ENCODE results near the gene SPOCK3. TPM values are rescaled to one million over a fixed set of nuclear protein-coding genes. Genes with fewer than 3 reads are reported as not detected.

SPOCK3 gene
- total and polyA plus RNA-seq, 2 experiments from 2014 or later: 1.6 to 4.1 TPM

GRCh38 chr4:166823848-166824247 is 410.4 kb downstream of the SPOCK3 start:
- Histone ChIP-seq H3K36me3 (ENCODE audit: insufficient read depth) (no peaks in the 10 kb centered on the region), H4K20me1 (replicated peaks; ENCODE audit: insufficient read depth) (no peaks in the 10 kb centered on the region), H3K4me3 (no peak overlapping the region), H3K27me3 (ENCODE audit: insufficient read depth) (no peaks in the 10 kb centered on the region), H3K4me2 (no peak overlapping the region), H2AFZ (no peak overlapping the region), H3F3A (replicated peaks; ENCODE audit: low read depth) (no peaks in the 10 kb centered on the region), H3K27ac (ENCODE audit: low read depth) (no peak overlapping the region), H3K9me2 (ENCODE audit: insufficient read depth) (no peaks in the 10 kb centered on the region), H3K79me2 (replicated peaks; ENCODE audit: insufficient read depth) (no peaks in the 10 kb centered on the region), H3K4me1 (ENCODE audit: insufficient read depth) (no peaks in the 10 kb centered on the region)
- Mint-ChIP-seq H3K27me3 (ENCODE audit: insufficient read depth, low read depth, poor library complexity) (no peaks in the 10 kb centered on the region), H3K4me1 (no peaks in the 10 kb centered on the region), H3K36me3 (ENCODE audit: low read depth) (no peaks in the 10 kb centered on the region), H3K4me3 (no peak overlapping the region), H3K27ac (no peak overlapping the region), H3K9me3 (no peaks in the 10 kb centered on the region)
- ATAC-seq (no peak), DNase-seq (ENCODE audit: low spot score) (no peak)
- TF ChIP-seq NANOG (IDR thresholded peaks at IDR 0.05; ENCODE audit: borderline replicate concordance) (no peak), STAT1 (IDR thresholded peaks at IDR 0.05; ENCODE audit: unreplicated experiment) (no peak), JUNB (IDR thresholded peaks at IDR 0.05; ENCODE audit: unreplicated experiment) (no peak), POLR2AphosphoS5 (IDR thresholded peaks at IDR 0.05; ENCODE audit: low read depth) (no peak), ZNF462 (CRISPR knock-in tag; IDR thresholded peaks at IDR 0.05) (no peak), CREB1 (CRISPR knock-in tag; IDR thresholded peaks at IDR 0.05; ENCODE audit: low read depth) (no peak), EZH2 (IDR thresholded peaks at IDR 0.05; ENCODE audit: low read depth, unreplicated experiment) (no peak), EZH2phosphoT487 (IDR thresholded peaks at IDR 0.05; ENCODE audit: unreplicated experiment) (no peak), ZNF114 (CRISPR knock-in tag; IDR thresholded peaks at IDR 0.05) (no peak), REST (IDR thresholded peaks at IDR 0.05; ENCODE audit: unreplicated experiment) (no peak), ETS1 (IDR thresholded peaks at IDR 0.05) (no peak), CTCF (conservative IDR thresholded peaks at IDR 0.05; ENCODE audit: low read depth in 2 of 2) (no peak), ZNF331 (CRISPR knock-in tag; IDR thresholded peaks at IDR 0.05; ENCODE audit: low read depth) (no peak)

Data from GM23338 (cell line).